HAP-1 (cell line): ENCODE results near the gene MINAR2.

ENCODE experiments used
- DNase-seq, 2 experiments: peaks; one replicate each; pipeline ENCODE4 v3.0.0-alpha.2; 2016 to 2020; ENCODE audit warnings: low spot score in 2 of 2
- H3K27me3 ChIP-seq: fragments of 250-450 bp; sonication (Bioruptor Pico); 2 replicates; pipeline ENCODE4 v1.5.1; 2020; ENCODE audit warnings: low read depth, mild to moderate bottlenecking, moderate library complexity
- H3K36me3 ChIP-seq: fragments of 250-450 bp; sonication (Bioruptor Pico); replicated peaks from 2 replicates; pipeline ENCODE4 v1.5.1; 2020; ENCODE audit warnings: mild to moderate bottlenecking
- H3K4me1 ChIP-seq: fragments of 250-450 bp; sonication (Bioruptor Pico); 2 replicates; pipeline ENCODE4 v1.5.1; 2020; ENCODE audit warnings: mild to moderate bottlenecking
- H3K4me3 ChIP-seq: fragments of 250-450 bp; sonication (Bioruptor Pico); 2 replicates; pipeline ENCODE4 v1.5.1; 2020; ENCODE audit warnings: mild to moderate bottlenecking, moderate library complexity
- H3K9me3 ChIP-seq: fragments of 250-450 bp; sonication (Bioruptor Pico); 2 replicates; pipeline ENCODE4 v1.5.1; 2020; ENCODE audit warnings: mild to moderate bottlenecking, moderate library complexity
- in situ Hi-C: fragments of 300-500 bp; cut with MboI; formaldehyde crosslinking; loops from 3 replicates; pipeline ENCODE4 v1.14.3; 2020; ENCODE audit warnings: low sequenced_read_pairs, inconsistent platforms, mixed read lengths

The MINAR2 gene

GRCh38 chr5:129760636-129761325, 12.9 kb downstream of the MINAR2 start:
- Histone ChIP-seq H3K4me1 (no peaks in the 10 kb centered on the region), H3K9me3 (no peaks in the 10 kb centered on the region), H3K36me3 (no peaks in the 10 kb centered on the region), H3K27me3 (no peaks in the 10 kb centered on the region), H3K4me3 (no peak overlapping the region)
- DNase-seq, result no peak
- in situ Hi-C loops, result loop anchor here (25.0 kb wide), 1 partner anchor 1548 kb away; no protein-coding TSS in a partner anchor

GRCh38 chr5:129763651-129764050, 15.8 kb downstream of the MINAR2 start:
- no peaks in the 10 kb centered on the region for H3K9me3 ChIP-seq
- DNase-seq, result no peak
- H3K4me3 ChIP-seq, result no peak overlapping the region
- H3K36me3 ChIP-seq, result no peaks in the 10 kb centered on the region
- no peaks in the 10 kb centered on the region for H3K4me1 ChIP-seq
- in situ Hi-C loops, result loop anchor here (25.0 kb wide), 1 partner anchor 1551 kb away; no protein-coding TSS in a partner anchor
- H3K27me3 ChIP-seq, result no peaks in the 10 kb centered on the region

DNA sequence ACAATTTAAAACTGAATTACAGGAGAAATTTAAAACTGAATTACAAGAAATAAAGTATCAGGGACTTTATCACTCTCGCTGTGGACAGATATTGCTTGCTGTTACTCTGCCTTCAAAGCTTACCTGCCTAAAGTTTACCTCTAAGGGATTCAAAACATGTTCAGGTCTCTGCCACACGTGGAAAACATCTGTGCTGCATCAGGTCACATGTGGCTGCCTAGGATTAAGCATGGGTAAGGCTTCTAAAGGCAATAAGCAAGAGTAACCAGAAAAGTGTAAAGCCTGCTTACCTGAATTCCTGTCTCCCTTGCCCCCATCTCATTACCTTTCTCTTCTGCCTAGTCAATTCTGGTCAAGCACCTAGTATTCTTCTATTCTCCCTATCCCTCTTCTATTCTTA, 18.9 kb downstream of the MINAR2 start:
- Histone ChIP-seq H3K9me3 (no peaks in the 10 kb centered on the region), H3K36me3 (no peaks in the 10 kb centered on the region), H3K27me3 (no peaks in the 10 kb centered on the region; the same call in 1 of the 2 replicates), H3K4me1 (no peaks in the 10 kb centered on the region), H3K4me3 (no peak overlapping the region)
- in situ Hi-C loops, result loop anchor here (25.0 kb wide), 1 partner anchor 1554 kb away; no protein-coding TSS in a partner anchor
- DNase-seq, result no peak

GRCh38 chr5:129767927-129768380, 20.1 kb downstream of the MINAR2 start:
- Histone ChIP-seq H3K4me1 (no peaks in the 10 kb centered on the region), H3K4me3 (no peak overlapping the region), H3K27me3 (no peaks in the 10 kb centered on the region; the same call in 1 of the 2 replicates), H3K36me3 (no peaks in the 10 kb centered on the region), H3K9me3 (no peaks in the 10 kb centered on the region)
- DNase-seq, result peak; percentile 80 to 88
- in situ Hi-C loops, result loop anchor here (25.0 kb wide), 1 partner anchor 1556 kb away; no protein-coding TSS in a partner anchor

GRCh38 chr5:129768735-129769134, 20.8 kb downstream of the MINAR2 start:
- Histone ChIP-seq H3K4me3 (no peak overlapping the region), H3K9me3 (no peaks in the 10 kb centered on the region), H3K27me3 (no peaks in the 10 kb centered on the region; the same call in 1 of the 2 replicates), H3K36me3 (no peaks in the 10 kb centered on the region), H3K4me1 (no peaks in the 10 kb centered on the region)
- no peak for DNase-seq
- in situ Hi-C loops, result loop anchor here (25.0 kb wide), 1 partner anchor 1556 kb away; no protein-coding TSS in a partner anchor

GRCh38 chr5:129770024-129770820, 22.3 kb downstream of the MINAR2 start:
- Histone ChIP-seq H3K27me3 (no peaks in the 10 kb centered on the region; the same call in 1 of the 2 replicates), H3K4me3 (no peak overlapping the region), H3K4me1 (no peaks in the 10 kb centered on the region), H3K36me3 (no peaks in the 10 kb centered on the region), H3K9me3 (no peaks in the 10 kb centered on the region)
- DNase-seq, result no peak
- in situ Hi-C loops, result loop anchor here (5.0 to 25.0 kb wide), 2 partner anchors 82 to 1558 kb away; no protein-coding TSS in a partner anchor

DNA sequence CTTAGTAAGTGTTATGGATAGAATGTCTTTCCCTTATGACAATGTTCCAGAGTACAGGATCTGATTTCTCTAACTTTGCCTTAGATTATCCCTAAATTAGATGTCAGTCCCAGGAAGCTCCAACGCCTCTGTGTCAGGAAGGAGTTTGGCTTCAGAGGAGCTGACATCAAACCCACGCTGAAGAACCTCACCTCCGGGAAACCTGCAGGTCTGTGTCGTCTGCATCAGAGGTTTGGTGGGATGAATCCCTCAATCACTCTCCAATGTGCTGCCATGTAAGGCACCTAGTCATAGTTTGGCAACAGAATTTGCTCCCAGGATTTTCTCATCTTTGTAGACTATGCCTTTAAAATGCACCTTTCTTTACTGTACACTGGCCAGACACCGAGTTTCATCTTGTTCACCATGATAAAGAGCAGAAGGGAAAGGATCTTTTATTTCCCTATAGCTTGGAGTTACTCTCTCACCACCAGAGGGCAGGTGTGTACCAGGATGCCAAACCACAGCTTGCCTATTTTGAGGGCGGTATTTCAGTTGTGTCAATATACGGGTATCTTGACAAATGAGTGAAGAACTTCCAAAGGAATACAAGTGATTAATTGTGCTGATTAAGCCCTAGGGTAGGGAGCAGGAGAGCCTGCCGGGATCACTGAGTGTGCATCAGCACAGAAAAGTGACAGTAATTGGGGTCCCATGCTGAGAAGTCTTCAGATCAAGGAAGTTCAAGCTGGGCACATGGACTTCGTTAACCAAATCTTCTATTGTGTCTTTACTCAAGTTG, 23.4 kb downstream of the MINAR2 start:
- Histone ChIP-seq H3K4me1 (no peaks in the 10 kb centered on the region), H3K4me3 (no peak overlapping the region), H3K9me3 (no peaks in the 10 kb centered on the region), H3K36me3 (no peaks in the 10 kb centered on the region), H3K27me3 (no peaks in the 10 kb centered on the region; the same call in 1 of the 2 replicates)
- DNase-seq, result peak; percentile 57 to 70
- in situ Hi-C loops, result loop anchor here (5.0 to 25.0 kb wide), 2 partner anchors 81 to 1559 kb away; no protein-coding TSS in a partner anchor

DNA sequence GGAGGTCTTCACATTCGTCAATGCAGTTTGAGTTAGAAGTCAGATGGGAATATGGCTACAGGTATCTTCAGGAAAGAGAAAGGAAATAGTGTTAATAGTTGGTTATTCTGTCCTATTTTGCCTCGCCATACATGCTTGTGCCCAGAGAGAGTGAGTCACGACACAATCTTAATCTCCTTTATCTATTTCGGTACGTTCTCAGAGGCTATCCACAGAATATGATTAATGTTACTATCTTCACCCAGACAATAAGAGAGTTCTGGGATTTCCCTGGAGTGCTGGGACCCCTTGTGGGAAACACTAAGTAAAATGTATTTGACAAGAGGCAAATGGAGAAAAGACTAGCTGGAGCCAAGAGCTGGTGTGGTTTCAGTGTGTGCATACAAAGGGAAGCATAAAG, 25.5 kb downstream of the MINAR2 start:
- in situ Hi-C loops, result loop anchor here (5.0 to 25.0 kb wide), 2 partner anchors 79 to 1561 kb away; no protein-coding TSS in a partner anchor
- Histone ChIP-seq H3K4me1 (no peaks in the 10 kb centered on the region), H3K4me3 (no peak overlapping the region), H3K27me3 (no peaks in the 10 kb centered on the region; the same call in 1 of the 2 replicates), H3K9me3 (no peaks in the 10 kb centered on the region), H3K36me3 (no peaks in the 10 kb centered on the region)
- DNase-seq, result no peak

DNA sequence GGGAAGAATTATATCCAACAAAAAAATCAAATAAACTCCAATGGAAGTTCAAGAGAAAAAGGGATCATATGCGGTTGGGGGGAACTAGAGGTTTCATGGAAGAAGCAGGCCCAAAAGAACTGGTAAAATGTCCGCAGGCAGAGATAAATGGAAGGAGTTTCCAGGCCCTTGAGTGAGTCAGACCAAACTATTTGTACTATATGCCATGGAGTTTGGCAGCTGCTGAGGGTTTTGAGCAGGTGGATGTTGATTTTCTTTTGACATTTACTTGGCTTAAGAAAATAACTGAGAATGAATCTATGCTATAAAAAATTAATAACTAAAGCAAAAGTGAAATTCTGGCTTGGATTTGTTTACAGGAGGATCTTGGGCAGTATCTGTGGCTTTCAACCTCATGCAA, 33.7 kb downstream of the MINAR2 start:
- H3K27me3 ChIP-seq, result no peaks in the 10 kb centered on the region
- H3K4me1 ChIP-seq, result no peaks in the 10 kb centered on the region
- H3K36me3 ChIP-seq, result no peaks in the 10 kb centered on the region
- DNase-seq, result no peak
- no peak overlapping the region for H3K4me3 ChIP-seq
- in situ Hi-C loops, result no loop called here
- no peaks in the 10 kb centered on the region for H3K9me3 ChIP-seq

DNA sequence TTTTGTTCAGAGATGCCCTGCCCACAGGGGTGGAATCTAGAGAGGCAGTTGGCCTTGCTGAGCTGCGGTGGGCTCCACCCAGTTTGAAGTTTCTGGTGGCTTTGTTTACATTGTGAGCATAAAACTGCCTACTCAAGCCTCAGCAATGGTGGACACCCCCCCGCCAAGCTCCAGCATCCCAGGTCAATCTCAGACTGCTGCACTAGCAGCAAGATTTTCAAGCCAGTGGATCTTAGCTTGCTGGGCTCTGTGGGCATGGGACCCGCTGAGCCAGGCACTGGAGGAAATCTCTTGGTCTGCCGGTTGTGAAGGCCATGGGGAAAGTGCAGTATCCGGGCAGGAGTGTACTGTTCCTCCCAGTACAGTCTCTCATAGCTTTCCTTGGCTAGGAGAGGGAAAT, 55.5 kb downstream of the MINAR2 start:
- DNase-seq, result no peak

GRCh38 chr5:129804705-129805104, 56.8 kb downstream of the MINAR2 start:
- in situ Hi-C loops, result no loop called here

More for the DNA sequence above, 55.5 kb downstream of the MINAR2 start:
- in situ Hi-C loops, result no loop called here
- Histone ChIP-seq H3K4me3 (no peak overlapping the region), H3K27me3 (no peaks in the 10 kb centered on the region), H3K36me3 (no peaks in the 10 kb centered on the region), H3K4me1 (no peaks in the 10 kb centered on the region), H3K9me3 (no peaks in the 10 kb centered on the region)

GRCh38 chr5:129807162-129807814, 59.4 kb downstream of the MINAR2 start:
- Histone ChIP-seq H3K9me3 (no peaks in the 10 kb centered on the region), H3K4me1 (no peaks in the 10 kb centered on the region), H3K4me3 (no peak overlapping the region), H3K36me3 (no peaks in the 10 kb centered on the region), H3K27me3 (no peaks in the 10 kb centered on the region)
- in situ Hi-C loops, result no loop called here
- no peak for DNase-seq

More at GRCh38 chr5:129804705-129805104, 56.8 kb downstream of the MINAR2 start:
- no peaks in the 10 kb centered on the region for H3K9me3 ChIP-seq
- H3K4me3 ChIP-seq, result no peak overlapping the region
- DNase-seq, result no peak
- H3K27me3 ChIP-seq, result no peaks in the 10 kb centered on the region
- H3K4me1 ChIP-seq, result no peaks in the 10 kb centered on the region
- no peaks in the 10 kb centered on the region for H3K36me3 ChIP-seq
